GM10266 (cell line): ENCODE data around the gene FSD1L.

Experiments
- DNase-seq: peaks from one replicate; pipeline ENCODE4 v3.0.0; 2012; ENCODE audit errors: extremely low spot score
- TF ChIP-seq, protein P1 (sequence below): IDR thresholded peaks from 2 replicates; pipeline ENCODE4 v1.5.1; 2012; ENCODE audit warnings: mild to moderate bottlenecking, low read depth; ENCODE audit not compliant: control insufficient read depth, insufficient read depth; ENCODE audit errors: missing control alignments

FSD1L gene

DNA sequence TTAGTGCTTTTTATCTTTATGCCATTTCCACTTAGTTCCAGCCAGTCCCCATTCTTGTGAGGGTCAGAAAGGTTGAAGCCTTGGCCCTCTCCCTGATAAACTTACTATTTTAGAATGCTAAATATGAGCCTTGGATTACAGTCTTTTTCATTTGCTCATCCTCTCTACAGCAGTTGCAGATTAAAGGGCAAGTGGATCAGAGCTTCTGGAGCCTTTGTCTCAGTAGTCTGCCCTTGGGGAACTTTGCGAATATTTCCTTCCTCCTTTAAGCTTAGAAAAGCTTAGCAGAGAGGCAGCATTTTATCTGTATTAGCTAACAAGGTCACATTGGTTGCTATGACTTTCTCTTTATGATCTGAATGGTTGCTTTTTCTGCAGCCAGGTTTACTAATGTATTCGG, 11.5 kb downstream of the FSD1L start:
- TF ChIP-seq, protein P1, sequence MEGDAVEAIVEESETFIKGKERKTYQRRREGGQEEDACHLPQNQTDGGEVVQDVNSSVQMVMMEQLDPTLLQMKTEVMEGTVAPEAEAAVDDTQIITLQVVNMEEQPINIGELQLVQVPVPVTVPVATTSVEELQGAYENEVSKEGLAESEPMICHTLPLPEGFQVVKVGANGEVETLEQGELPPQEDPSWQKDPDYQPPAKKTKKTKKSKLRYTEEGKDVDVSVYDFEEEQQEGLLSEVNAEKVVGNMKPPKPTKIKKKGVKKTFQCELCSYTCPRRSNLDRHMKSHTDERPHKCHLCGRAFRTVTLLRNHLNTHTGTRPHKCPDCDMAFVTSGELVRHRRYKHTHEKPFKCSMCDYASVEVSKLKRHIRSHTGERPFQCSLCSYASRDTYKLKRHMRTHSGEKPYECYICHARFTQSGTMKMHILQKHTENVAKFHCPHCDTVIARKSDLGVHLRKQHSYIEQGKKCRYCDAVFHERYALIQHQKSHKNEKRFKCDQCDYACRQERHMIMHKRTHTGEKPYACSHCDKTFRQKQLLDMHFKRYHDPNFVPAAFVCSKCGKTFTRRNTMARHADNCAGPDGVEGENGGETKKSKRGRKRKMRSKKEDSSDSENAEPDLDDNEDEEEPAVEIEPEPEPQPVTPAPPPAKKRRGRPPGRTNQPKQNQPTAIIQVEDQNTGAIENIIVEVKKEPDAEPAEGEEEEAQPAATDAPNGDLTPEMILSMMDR, result no peak
- DNase-seq, result no peak

DNA sequence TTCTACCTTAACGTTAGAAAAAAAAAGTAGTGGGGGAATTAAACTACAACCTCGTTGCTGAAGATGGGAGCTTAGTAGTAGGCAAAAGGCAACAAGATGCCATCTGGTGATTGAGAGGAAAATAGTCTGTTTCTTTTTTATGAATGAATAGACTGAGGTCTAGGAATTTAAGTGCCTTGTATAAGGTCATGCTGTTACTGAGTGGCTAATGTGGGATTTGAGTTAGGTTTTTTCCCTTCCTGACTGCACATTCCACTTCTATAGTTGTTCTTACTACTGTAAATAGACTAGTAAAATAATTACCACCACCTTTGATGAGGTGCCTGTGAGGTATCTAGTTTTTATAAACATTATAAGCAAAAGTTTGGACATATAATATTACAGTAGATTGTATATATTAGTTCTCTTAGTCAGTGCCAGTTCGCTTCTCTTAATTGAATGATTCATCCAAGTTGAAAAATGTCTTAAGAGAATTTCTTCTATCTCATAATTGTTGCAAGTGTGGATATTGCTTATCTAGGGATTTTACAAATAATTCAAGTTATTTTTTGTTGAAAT, 19.1 kb downstream of the FSD1L start:
- TF ChIP-seq, protein P1, result no peak
- DNase-seq, result no peak

DNA sequence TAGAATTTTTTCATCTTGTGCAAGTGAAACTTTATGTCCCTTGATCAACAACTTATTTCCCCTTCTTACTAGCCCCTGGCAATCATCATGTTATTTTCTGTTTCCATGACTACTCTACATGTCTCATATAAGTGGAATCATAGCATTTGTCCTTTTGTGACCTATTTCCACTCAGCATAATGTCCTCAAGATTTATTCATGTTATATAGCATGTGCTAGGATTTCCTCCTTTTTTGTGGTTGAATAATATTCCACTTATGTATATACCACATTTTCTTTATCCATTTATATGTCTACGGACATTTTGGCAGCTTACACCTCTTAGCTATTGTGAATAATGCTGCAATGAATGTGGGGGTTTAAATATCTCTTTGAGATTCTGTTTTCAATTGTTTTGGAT, 21.0 kb downstream of the FSD1L start:
- no peak for DNase-seq
- TF ChIP-seq, protein P1, result no peak

DNA sequence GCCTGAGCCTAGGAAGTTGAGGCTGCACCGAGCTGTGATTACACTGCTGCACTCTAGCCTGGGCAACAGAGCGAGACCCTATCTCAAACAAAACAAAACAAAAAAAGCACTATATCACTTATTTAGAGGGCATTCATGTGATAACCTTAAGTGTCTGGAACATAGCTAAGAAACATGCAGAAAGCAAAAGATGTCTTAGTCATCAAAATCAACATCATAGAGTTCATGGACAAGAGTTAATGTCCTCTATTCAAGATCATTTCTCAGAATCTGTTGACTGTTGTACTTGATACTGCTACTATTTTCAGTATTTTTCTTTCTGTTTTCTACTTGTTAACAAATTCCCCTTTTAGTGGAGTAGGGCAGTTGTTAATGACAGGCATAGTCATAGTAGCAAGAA, 25.4 kb downstream of the FSD1L start:
- no peak for DNase-seq
- TF ChIP-seq, protein P1, result no peak

DNA sequence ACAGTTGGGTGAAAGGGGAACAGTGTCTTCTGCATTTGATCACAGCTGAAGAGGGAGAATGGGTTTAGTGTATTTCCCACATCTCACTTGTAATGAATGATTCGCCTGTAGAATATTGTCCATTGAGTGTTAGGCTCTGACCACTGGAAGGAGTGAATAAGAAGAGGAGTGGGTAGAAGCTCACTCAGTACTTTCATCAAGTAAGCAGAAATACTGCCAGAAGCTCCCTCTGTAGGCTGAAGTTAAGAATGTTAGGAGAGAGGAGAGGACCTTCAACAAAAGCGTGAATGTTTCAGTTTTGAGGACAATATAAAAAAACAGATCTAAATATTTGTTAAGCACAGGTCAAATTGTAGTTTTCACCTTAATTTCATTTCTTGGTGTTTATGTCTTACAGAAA, 27.5 kb downstream of the FSD1L start:
- no peak for DNase-seq
- TF ChIP-seq, protein P1, result peak; percentile 26

DNA sequence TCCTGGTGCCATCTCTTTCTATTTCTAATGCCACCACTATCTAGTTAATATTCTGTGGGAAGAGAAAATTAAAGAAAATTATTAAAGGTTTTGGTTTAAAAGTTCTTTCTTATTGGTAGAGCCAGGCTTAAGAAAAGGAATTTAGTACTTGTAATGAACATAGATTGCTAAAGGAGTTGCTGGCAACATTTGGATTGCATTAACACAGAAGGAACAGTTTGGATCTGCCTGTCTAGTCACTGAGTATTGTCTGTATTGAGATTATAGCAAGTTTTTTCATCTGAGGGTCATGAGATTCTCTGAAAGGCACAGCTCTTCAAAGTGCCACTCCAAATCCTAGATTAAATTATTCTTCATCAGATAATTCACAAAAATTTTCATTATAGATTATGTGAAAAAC, 32.0 kb downstream of the FSD1L start:
- TF ChIP-seq, protein P1, result no peak
- no peak for DNase-seq

DNA sequence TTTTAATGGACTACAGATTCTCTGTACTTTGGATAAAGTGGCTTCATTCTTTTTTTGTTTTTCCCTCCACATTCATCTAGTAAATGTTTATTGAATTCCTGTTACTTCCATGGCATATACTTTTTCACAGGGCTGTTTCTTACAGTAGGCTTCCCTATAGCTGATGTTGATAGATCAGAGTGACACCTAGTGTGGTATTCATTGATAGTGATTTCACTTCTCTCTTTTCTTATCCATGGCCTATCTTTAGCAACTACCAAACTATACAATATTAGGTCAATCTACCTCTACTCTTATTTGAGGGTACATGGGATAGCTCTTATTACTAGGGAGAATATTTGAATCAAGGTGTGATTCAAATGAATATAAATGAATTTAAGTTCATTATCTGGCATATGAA, 35.8 kb downstream of the FSD1L start:
- DNase-seq, result no peak
- TF ChIP-seq, protein P1, result peak; percentile 11
